GM18517 (cell line): Measurements from ENCODE around the gene FKBP15.
"Not testable (repeated sequence)": the region's sequence is repeated elsewhere in the genome, so short reads cannot be mapped to it uniquely, and the experiment has no call there.

ENCODE experiments used
- ATAC-seq: cut with Tn5 transposase; IDR thresholded peaks from one replicate; pipeline ENCODE4 v1.9.1; 2021; ENCODE audit warnings: mild to moderate bottlenecking, moderate library complexity; ENCODE audit not compliant: unreplicated experiment

The FKBP15 gene

DNA sequence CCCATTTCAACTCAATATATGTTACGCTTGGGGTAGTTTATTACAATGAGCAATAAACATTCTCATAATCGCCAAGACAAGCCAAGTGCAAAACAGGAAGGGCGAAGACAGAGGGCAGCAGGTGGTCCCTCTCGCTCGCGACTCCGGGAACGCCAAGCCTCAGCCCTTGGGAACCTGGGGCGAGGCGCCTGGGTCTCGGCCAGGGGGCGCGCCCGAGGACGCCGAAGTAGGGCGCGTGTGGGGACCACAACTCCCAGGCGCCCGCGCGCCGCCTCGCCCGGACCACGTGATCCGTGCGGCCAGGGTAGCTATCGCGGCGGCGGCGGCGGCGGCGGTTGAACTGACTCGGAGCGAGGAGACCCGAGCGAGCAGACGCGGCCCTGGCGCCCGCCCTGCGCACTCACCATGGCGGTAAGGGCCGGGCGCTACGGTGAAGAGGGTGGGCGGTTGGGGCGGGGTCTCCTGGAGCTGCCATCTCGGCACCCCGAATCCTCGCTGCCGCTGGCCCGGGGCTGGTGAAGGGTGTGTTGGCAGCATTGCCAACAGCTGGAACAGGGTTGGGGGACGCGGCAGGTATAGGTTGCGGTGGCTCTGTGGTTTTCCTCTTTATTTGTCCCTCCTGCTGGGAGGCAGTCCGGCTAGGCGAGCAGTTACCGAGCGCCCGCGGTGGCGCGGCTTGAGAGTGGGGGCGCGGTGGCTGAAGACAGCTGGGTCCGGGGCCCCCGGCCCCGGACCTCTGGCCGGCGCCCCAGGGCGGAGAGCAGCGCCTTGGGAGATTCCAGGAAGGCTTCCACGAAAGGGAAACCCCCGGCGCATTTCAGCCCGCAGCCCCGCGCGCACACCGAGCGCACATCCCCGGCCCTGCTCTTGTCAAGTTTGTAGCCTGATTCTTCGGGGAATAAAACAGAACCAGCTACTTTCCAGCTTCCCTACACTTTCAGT lies 70.1 kb downstream of the FKBP15 start, which contains the start of gene SLC31A2:
Gene SLC31A2 (plus strand): TSS at position 338 of the 942 bp plus-strand sequence. CDS start 68 bp downstream, at position 406.
- peak; percentile 67 for ATAC-seq

DNA sequence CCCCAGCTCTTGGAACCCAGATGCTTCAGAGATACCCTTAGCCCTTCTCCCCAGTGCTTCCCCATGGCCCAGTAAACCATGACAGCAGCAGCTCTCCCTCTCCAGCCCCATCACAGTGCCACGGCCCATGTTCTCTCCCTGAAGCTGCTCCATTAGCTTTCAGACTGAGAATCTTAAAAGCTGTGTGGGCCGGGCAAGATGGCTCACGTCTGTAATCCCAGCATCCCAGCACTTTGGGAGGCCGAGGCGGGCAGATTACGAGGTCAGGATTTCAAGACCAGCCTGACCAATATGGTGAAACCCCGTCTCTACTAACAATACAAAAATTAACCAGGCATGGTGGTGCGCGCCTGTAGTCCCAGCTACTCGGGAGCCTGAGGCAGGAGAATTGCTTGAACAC lies 71.5 kb downstream of the FKBP15 start:
- not testable (repeated sequence) for ATAC-seq

DNA sequence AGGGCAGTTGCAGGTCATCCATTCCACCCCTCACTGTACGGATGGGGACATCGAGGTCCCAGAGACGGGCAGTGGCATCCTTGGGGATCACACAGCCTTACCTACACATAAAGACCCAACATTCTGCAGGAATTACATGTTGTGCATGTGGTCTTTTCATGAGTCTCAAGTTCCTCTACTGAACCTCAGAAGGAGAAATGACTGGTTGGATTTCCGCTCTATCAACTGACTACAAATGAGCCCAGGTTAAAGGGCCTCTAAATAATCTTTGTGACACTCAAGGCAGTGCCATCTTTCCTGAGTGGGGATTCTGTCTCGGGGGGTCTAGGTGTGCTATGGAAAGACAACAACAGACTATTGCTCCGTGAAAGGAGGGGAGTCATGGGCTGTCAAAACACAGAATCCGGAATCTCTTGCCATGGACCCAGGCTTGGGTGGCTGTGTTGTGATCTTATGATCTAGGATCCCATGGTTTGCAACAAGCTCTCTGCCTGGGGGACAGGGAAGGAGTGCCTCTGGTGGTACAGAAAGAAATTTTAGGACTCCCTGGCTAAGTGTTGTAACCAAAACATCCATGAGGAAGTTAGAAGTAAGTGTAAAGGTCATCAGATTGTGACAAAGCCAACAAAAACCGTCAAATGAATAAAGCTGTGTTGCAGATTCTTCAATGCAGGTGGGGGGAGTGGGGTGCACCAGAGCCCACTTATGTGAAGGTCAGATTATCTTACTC lies 72.1 kb downstream of the FKBP15 start:
- no peak for ATAC-seq

DNA sequence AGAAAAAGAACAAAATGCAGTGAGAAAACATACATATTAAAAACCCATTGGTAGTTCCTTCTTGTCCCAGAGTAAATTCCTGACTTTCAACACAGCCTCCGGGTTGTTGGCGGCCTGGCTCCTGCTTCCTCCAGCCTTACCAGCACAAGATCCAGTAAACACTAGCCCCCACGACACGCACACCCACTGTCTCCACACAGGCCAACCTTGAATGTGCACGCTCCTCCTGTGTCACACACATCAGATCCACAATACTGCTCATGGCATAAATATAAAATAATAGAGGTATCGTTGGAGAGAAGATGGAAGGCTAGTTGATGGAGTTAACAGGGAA lies 72.7 kb downstream of the FKBP15 start:
- no peak for ATAC-seq

DNA sequence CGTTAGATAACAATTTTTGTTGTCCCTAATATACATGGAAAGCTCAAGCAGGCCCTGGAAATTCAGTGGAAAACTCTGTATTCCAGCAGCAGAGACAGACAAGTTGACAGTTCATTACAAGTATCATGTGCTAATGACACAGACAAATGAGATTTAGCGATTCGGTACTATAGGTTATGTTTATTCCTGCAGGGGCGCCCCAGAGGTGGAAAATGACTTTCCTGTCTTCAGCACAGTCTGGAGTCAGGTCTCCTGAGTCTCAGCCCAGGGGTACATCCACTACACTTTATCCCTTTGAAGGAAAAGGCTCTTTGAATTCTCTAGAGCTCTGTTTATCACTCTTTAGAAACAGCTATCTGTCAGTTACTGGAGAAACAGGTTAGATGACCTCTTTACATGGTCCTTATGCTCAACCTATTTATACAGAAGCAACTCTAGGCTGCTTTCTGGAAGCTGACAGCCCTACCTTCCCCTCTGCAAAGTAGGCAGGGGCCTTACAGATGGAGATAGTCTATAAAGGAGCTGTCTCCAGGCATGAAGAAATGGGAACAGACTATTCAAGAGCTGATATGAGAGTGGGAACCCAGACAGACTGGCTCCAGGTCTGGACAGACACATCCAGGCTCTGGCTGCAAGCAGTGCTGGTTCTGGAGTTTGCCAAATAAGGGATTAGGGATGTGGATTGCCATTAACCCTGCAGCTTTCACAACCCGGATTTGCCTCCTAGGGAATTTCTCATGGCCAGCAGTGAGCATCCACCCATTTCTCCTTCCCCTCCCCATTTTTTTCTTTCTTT lies 77.4 kb downstream of the FKBP15 start:
- no peak for ATAC-seq

DNA sequence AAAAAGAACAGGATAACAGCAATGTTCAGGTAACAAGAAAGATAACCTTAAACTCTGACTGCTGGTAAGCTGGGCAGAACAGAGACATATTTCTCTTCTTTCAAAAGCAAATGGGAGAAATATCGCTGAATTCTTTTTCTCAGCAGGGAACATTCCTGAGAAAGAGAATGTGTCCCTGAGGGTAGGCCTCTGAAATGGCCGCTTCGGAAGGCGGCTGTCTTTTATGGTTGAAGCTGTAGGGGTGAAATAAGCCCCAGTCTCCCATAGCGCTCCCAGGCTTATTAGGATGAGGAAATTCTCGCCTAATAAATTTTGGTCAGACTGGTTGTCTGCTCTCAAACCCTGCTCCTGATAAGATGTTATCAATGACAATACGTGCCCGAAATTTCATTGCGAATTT lies 80.2 kb downstream of the FKBP15 start:
- ATAC-seq: not testable (repeated sequence)

DNA sequence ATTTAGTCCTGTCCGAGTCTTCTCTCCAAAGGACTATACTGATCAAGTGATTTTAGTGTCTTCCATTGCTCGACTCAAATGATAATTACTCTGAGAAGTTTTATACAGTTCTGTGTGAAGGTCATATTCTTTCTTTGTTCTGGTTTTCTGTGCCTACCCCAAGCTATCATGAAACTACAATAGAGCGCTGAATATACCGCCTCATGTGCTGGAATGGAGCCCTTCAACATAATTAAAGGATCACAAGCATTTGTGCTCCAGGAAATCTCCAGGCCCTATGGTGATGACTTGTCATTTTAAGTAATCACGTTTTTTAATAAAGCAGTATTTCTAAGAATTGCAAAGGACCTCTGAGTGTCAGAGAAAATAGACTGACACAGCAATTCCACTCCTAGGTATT lies 81.1 kb downstream of the FKBP15 start:
- no peak for ATAC-seq

DNA sequence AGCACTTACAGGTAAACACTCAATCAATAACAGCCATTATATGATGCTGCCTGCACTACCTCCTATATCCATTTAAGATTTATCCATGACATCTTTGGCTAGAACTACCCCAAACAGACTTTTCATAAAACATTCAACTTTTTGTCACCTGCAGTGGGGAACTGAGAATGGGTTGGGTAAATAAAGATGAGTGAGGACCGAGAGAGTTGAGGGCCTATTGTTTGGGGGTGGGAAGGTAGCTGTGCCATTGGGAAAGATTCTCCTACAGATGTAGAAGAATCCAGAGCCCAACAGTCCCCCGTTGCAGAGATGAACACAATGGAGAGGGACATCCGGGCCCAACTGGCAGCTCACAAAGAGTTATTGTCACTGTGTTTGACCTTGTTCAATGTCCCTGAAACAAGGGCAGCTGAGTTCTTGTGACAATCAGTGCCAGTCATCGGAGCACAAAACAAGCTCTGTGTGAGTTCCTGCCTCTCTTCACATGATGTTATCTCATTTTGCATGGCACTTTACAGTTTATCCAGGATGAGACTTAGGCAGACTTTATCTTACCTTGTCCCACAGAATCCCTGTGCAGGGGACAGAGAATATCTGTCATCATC lies 81.8 kb downstream of the FKBP15 start:
- no peak for ATAC-seq

DNA sequence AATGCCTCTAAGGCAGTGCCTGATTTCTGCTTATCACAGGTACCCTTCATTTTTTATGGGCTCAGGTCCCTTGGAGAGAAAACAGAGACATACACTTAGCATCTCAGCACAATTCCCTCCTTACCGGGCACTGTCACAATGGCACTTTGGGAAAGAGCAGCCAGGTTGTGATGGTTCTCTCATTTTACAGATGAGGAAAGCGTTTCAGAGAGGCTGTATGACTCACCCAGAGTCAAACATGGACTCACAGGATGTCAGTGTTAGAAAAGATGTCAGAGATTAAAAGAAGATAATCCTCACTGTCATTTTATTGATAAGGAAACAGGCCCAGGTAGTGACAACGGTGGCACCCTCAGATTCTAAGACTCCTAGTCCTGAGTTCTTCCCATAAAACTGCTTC lies 82.3 kb downstream of the FKBP15 start:
- no peak for ATAC-seq

DNA sequence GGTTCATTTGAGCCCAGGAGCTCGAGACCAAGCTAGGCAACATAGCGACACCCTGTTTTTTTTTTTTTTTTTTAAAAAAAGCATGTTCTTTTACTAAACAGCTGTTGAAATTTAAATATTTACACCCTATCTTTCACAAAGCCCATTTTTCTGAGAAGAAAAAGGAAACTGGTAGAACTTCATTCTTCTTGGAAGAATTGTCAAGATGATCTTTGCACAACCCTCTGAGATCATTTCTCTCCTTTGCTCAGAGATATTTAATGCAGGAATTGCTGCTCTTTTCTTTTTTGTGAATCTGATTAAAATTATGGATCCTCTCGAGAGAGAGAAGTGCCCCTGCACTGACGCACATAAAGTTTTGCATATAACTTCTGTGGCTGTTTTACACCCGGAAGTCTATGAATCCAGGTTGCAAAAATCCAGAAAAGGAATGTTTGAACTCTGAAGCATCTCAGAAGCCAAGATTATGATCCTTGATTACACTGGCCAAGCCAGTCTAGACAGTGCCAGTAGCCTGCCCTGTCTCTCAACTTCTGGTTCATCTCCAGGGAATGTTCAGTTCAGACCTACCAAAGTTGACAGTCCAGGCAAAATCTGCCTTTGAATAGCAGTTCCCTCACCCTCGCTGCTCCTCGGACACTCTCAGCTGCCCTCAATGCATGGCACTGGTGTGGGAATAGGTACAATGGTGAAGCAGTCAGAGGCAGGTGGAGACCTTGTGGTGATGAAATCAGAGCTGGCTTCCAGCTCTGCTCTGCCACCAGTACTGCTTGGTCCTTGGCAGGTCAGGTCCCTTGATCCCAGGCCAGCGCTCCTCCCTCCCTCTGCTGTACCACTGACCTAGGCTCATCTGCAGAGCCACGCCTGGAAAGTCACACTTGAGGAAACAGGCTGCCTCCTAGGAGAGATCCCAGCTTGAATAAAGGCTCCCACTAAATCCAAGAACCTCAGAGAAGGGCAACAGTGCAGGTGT lies 83.6 kb downstream of the FKBP15 start:
- ATAC-seq: no peak

DNA sequence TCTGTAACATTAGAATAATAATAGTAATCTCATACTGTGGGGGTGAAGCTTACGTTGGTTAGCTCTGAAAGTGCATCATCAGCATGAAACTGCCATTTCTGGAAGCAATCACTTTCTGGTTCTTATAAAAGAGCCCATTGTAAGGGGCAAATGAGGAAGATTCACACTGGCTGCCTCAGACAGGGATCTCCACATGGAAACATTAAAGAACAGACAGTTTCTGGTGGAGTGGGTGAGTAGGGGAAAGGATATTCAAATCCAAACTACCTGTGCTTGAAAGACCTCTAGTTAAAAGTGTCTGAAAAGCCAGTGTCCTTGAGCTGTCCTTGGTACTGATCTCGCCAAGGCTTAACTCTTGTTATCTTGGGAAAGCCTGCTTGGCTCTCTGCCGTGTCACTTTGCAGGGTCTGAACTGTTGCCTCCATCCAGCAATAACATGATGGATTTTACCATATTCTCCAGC lies 89.4 kb downstream of the FKBP15 start:
- ATAC-seq: no peak

DNA sequence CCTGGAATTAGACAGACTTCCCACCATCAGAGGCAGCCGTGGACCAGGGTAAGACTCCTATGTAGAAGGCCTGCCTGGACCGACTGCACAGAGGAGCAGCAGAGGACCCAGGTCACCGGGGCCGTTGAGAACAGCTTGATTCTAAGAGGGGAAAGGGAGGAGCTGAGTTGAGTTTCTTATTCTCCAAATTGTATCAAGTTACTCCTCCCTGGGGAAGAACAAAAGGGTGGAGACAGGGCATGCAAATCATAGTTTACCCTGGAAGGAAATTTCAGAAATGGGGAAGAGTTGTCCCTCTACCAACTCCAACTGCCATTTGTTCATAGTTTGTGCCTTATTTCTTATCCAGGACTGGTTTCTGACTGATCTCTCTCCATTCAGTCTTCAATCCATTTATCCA lies 91.2 kb downstream of the FKBP15 start:
- no peak for ATAC-seq

DNA sequence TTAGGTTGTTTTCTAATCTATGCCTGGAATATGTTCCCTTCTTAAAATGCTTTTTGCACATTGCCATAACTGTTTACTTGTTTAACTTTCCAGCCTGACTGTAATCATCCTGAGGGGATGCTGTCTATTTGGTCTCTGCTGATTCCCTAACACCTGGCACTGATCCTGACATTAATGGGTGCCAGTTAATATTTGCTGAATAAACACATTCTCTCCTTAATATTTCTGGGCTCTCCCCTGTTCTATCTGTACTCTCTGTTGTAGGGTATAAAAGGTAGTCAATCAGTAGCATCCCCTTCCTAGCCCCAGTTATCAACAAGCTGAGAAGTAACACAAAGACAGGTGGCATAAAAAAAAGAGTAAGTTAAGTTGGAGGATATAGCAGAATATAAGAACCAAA lies 91.6 kb downstream of the FKBP15 start:
- ATAC-seq: no peak

DNA sequence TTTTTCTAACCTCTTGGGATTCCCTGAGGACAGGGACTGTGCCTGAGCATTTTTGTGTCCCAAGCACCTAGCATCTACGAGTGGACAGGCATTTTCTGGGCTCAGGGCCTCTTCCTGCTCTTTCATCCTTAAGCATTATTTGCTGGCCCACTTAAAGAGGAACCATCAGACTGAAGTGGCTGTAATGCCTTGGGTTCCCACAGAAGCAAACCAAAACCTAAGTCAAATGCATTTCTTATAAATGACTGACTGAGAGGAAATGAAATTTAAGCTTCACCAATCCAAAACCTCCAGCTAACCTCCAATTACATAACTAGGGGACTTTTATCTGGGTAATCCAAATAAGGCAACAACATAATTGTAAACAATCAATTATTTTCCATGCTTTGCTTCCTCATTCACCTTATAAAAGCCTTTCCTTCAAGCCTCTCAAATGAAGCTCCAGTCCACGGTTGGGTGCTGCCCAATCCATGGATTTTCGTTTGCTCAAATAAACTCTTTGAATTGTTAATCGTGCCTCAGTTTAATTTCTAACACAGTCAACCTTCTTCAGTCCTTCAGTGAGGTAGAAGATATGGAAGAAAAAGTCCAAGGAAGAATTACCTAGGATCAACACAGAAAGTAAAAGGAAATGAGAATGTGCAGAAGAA lies 95.6 kb downstream of the FKBP15 start:
- no peak for ATAC-seq

DNA sequence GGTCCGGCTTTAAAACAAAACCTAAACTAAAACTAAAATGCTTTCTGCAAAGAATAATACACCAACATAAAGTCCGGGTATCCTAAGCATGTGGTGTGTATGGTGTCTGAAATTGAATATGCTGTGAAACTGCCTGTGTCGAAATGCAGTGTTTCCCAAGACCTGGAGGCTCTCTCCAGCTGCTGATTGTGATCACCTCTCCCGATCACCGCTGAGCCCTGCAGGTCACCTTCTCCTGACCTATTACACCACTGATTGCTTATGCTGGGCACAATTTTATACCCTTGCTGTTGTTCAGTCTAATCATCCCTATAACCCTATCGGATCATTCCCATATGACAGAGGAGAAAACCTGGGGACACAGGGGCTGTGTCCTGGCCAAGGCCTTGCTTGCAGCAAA lies 102.2 kb downstream of the FKBP15 start:
- ATAC-seq: not testable (repeated sequence)
